ENCODE results near the gene NUP153. TPM values are rescaled to one million over a fixed set of nuclear protein-coding genes. Genes with fewer than 3 reads are reported as not detected.
"Not testable (repeated sequence)": the region's sequence is repeated elsewhere in the genome, so short reads cannot be mapped to it uniquely, and the experiment has no call there.

NUP153 gene
- polyA plus RNA-seq, 1 donor from 2014 or later: 20.6 TPM

DNA sequence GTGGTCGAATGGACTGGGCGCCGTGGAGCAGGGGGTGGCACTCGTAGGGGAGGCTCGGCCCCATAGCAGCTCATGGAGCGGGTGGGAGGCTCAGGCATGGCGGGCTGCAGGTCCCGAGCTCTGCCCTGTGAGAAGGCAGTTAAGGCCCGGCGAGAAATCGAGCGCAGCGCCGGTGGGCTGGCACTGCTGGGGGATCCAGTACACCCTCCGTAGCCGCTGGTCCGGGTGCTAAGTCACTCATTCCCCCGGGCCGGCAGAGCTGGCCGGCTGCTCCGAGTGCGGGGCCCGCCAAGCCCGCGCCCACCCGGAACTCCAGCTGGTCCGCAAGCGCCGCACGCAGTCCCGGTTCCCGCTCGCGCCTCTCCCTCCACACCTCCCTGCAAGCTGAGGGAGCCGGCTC lies 38.6 kb upstream of the NUP153 start:
- not testable (repeated sequence) for H3K4me2 ChIP-seq (ENCODE audit: low read length); H3K27me3 ChIP-seq (ENCODE audit: insufficient read depth, low read depth, low read length); H3K27ac ChIP-seq (ENCODE audit: low read length); H3K36me3 ChIP-seq (ENCODE audit: insufficient read depth, low read length); H3K79me2 ChIP-seq (replicated peaks; ENCODE audit: insufficient read depth, low read length); H2AFZ ChIP-seq (ENCODE audit: low read depth, low read length); H4K20me1 ChIP-seq (ENCODE audit: insufficient read depth); H3K4me3 ChIP-seq (ENCODE audit: low read length); H3K9me3 ChIP-seq (ENCODE audit: low read length); H3K9me2 ChIP-seq (ENCODE audit: insufficient read depth, low read length); H3F3A ChIP-seq (ENCODE audit: insufficient read depth, low read length, poor library complexity, severe bottlenecking); H3K9ac ChIP-seq (ENCODE audit: low read length)

DNA sequence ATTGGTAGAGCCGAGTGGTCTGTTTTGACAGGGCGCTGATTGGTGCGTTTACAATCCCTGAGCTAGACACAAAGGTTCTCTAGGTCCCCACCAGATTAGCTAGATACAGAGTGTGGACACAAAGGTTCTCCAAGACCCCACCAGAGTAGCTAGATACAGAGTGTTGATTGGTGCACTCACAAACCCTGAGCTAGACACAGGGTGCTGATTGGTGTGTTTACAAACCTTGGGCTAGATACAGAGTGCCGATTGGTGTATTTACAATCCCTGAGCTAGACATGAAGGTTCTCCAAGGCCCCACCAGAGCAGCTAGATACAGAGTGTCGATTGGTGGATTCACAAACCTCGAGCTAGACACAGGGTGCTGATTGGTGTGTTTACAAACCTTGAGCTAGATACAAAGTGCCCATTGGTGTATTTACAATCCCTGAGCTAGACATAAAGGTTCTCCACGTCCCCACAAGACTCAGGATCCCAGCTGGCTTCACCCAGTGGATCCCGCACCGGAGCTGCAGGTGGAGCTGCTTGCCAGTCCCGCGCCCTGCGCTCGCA lies 38.1 kb upstream of the NUP153 start:
- not testable (repeated sequence) for H2AFZ ChIP-seq (ENCODE audit: low read depth, low read length); H3K9me2 ChIP-seq (ENCODE audit: insufficient read depth, low read length); H4K20me1 ChIP-seq (ENCODE audit: insufficient read depth); H3K27me3 ChIP-seq (ENCODE audit: insufficient read depth, low read depth, low read length); H3K4me2 ChIP-seq (ENCODE audit: low read length); H3F3A ChIP-seq (ENCODE audit: insufficient read depth, low read length, poor library complexity, severe bottlenecking); H3K79me2 ChIP-seq (replicated peaks; ENCODE audit: insufficient read depth, low read length); H3K9ac ChIP-seq (ENCODE audit: low read length); H3K27ac ChIP-seq (ENCODE audit: low read length); H3K4me3 ChIP-seq (ENCODE audit: low read length); H3K36me3 ChIP-seq (ENCODE audit: insufficient read depth, low read length); H3K9me3 ChIP-seq (ENCODE audit: low read length)

DNA sequence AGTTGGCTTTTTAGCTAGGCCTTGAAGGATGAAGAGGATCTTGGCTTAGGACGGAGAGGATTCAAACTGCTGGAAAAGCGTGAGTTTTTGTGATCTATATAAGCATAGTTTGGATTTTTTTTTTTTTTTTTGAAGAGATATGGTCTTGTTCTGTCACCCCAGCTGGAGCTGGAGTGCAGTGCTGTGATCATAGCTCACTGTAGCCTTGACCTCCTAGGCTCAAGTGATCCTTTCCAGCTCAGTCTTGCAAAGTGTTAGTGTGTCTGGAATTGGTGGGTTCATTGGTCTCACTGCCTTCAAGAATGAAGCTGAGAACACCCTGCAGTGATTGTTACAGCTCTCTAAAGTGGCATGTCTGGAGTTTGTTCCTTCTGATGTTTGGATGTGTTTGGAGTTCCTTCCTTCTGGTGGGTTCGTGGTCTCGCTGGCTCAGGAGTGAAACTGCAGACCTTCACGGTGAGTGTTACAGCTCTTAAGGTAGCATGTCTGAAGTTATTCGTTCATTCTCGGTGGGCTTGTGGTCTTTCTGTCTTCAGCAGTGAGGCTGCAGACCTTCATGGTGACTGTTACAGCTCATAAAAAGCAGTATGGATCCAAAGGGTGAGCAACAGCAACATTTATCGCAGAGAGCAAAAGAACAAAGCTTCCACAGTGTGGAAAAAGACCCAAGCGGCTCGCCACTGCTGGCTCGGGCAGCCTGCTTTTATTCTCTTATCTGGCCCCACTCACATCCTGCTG lies 37.5 kb upstream of the NUP153 start:
- H4K20me1 ChIP-seq (ENCODE audit: insufficient read depth): no peaks in the 10 kb centered on the region
- no peak overlapping the region for H2AFZ ChIP-seq (ENCODE audit: low read depth, low read length)
- no peaks in the 10 kb centered on the region for H3K36me3 ChIP-seq (ENCODE audit: insufficient read depth, low read length)
- H3K4me2 ChIP-seq (ENCODE audit: low read length): no peak overlapping the region
- no peaks in the 10 kb centered on the region for H3K27me3 ChIP-seq (ENCODE audit: insufficient read depth, low read depth, low read length)
- no peaks in the 10 kb centered on the region for H3K9me3 ChIP-seq (ENCODE audit: low read length)
- H3K4me3 ChIP-seq (ENCODE audit: low read length): no peak overlapping the region
- TF ChIP-seq POLR2AphosphoS5 (IDR thresholded peaks at IDR 0.05) (no peak), RAD21 (conservative IDR thresholded peaks at IDR 0.05) (no peak), EZH2 (IDR thresholded peaks at IDR 0.05; ENCODE audit: borderline replicate concordance, insufficient read depth, low read length, poor library complexity, severe bottlenecking) (no peak), MXI1 (conservative IDR thresholded peaks at IDR 0.05; ENCODE audit: poor library complexity, severe bottlenecking) (no peak), SMC3 (conservative IDR thresholded peaks at IDR 0.05; ENCODE audit: poor library complexity) (no peak), EP300 (conservative IDR thresholded peaks at IDR 0.05; ENCODE audit: poor library complexity, severe bottlenecking) (no peak), TAF1 (IDR thresholded peaks at IDR 0.05; ENCODE audit: low read depth) (no peak)
- TF ChIP-seq, protein P1, sequence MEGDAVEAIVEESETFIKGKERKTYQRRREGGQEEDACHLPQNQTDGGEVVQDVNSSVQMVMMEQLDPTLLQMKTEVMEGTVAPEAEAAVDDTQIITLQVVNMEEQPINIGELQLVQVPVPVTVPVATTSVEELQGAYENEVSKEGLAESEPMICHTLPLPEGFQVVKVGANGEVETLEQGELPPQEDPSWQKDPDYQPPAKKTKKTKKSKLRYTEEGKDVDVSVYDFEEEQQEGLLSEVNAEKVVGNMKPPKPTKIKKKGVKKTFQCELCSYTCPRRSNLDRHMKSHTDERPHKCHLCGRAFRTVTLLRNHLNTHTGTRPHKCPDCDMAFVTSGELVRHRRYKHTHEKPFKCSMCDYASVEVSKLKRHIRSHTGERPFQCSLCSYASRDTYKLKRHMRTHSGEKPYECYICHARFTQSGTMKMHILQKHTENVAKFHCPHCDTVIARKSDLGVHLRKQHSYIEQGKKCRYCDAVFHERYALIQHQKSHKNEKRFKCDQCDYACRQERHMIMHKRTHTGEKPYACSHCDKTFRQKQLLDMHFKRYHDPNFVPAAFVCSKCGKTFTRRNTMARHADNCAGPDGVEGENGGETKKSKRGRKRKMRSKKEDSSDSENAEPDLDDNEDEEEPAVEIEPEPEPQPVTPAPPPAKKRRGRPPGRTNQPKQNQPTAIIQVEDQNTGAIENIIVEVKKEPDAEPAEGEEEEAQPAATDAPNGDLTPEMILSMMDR (IDR thresholded peaks at IDR 0.05; ENCODE audit: poor library complexity, severe bottlenecking): no peak
- TF ChIP-seq, protein P2, sequence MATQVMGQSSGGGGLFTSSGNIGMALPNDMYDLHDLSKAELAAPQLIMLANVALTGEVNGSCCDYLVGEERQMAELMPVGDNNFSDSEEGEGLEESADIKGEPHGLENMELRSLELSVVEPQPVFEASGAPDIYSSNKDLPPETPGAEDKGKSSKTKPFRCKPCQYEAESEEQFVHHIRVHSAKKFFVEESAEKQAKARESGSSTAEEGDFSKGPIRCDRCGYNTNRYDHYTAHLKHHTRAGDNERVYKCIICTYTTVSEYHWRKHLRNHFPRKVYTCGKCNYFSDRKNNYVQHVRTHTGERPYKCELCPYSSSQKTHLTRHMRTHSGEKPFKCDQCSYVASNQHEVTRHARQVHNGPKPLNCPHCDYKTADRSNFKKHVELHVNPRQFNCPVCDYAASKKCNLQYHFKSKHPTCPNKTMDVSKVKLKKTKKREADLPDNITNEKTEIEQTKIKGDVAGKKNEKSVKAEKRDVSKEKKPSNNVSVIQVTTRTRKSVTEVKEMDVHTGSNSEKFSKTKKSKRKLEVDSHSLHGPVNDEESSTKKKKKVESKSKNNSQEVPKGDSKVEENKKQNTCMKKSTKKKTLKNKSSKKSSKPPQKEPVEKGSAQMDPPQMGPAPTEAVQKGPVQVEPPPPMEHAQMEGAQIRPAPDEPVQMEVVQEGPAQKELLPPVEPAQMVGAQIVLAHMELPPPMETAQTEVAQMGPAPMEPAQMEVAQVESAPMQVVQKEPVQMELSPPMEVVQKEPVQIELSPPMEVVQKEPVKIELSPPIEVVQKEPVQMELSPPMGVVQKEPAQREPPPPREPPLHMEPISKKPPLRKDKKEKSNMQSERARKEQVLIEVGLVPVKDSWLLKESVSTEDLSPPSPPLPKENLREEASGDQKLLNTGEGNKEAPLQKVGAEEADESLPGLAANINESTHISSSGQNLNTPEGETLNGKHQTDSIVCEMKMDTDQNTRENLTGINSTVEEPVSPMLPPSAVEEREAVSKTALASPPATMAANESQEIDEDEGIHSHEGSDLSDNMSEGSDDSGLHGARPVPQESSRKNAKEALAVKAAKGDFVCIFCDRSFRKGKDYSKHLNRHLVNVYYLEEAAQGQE (IDR thresholded peaks at IDR 0.05; ENCODE audit: borderline replicate concordance): no peak
- no peaks in the 10 kb centered on the region for H3K79me2 ChIP-seq (replicated peaks; ENCODE audit: insufficient read depth, low read length)
- H3K9ac ChIP-seq (ENCODE audit: low read length): no peak overlapping the region
- H3K27ac ChIP-seq (ENCODE audit: low read length): no peak overlapping the region
- no peaks in the 10 kb centered on the region for H3F3A ChIP-seq (ENCODE audit: insufficient read depth, low read length, poor library complexity, severe bottlenecking)
- H3K9me2 ChIP-seq (ENCODE audit: insufficient read depth, low read length): no peaks in the 10 kb centered on the region

Data from neural cell (in vitro differentiated cells).